ENCODE results near the gene ZSWIM4.

- TF ChIP-seq CTCF (conservative IDR thresholded peaks at IDR 0.05; ENCODE audit: low read depth, low read length) (no peak), FOS (IDR thresholded peaks at IDR 0.05; ENCODE audit: low read depth, low read length) (no peak), USF2 (IDR thresholded peaks at IDR 0.05; ENCODE audit: low read depth, low read length) (no peak), CEBPB (IDR thresholded peaks at IDR 0.05; ENCODE audit: low read depth, low read length) (no peak)
These were observed 28.0 kb downstream of the ZSWIM4 start for GRCh38 chr19:13823256-13823655.
